Measurements from ENCODE around the gene ANKH.

The ANKH gene

GRCh38 chr5:14714706-14715105, 156.9 kb downstream of the ANKH start:
- DNase-seq (ENCODE audit: low read depth in 2 of 2): no peak

DNA sequence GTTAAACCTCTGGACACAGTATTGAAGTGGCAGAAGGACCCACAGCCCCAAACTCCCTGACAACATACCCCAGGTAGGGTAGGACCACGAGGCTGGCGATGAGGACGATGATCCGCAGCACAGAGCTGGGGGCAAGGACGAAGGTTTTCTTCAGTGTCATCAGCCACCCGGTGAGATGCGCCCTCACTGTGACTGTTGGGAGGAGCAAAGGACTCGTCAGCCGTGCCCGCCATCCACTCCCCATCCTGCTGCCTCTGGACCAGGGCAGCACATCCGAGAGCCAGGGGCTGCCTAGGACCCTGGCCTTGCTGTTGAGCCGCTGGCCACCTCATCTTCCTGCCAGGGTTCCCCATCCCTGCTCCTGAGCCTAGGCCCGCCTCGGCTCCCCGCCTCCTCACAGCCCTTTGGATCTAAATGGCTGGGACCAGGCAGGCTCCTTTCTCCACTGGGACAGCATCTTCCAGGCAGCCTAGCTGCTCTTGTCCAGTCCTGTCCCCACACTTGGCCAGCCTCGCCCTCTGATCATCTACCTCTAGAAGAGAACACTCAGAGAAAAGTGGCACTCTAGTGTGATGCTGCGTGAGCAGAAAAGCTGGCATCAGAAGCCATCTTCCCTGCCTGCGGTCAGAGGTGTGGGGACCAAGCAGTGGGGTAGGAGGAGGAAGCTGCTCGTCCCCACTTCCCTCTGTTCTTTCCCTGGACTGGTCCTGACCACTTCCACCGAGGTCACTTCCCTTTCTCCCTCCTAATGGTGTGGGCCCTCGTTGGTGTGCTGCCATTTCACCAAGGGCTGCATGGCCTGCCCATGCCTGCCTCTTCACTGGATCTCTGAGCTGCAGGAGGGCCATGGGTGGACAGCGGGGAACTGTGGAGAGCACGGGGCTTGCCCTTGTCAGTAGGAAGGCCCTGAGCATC, 157.8 kb downstream of the ANKH start:
- no peak for DNase-seq (ENCODE audit: low read depth in 2 of 2)

GRCh38 chr5:14712666-14713065, 158.9 kb downstream of the ANKH start:
- no peak for DNase-seq (ENCODE audit: low read depth in 2 of 2)

DNA sequence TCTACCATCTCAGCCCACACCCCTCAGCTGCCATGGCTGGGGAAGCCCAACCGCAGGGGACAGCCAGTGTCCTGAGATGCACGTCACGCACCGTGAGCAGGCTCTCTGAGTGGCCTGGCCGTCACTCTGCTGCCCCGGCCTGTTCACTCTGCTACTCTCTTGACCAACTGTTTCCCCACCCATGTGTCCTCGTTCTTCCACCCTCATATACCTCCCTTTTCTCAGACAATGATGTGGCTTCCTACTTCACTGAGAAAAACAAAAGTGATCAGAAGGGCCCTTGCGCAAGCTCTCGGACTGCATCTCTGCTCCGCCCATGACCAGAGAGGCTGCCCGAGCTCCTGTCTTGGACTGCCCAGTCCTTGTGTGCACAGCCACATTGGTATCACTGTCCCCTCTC, 159.4 kb downstream of the ANKH start:
- no peak for DNase-seq (ENCODE audit: low read depth in 2 of 2)

DNA sequence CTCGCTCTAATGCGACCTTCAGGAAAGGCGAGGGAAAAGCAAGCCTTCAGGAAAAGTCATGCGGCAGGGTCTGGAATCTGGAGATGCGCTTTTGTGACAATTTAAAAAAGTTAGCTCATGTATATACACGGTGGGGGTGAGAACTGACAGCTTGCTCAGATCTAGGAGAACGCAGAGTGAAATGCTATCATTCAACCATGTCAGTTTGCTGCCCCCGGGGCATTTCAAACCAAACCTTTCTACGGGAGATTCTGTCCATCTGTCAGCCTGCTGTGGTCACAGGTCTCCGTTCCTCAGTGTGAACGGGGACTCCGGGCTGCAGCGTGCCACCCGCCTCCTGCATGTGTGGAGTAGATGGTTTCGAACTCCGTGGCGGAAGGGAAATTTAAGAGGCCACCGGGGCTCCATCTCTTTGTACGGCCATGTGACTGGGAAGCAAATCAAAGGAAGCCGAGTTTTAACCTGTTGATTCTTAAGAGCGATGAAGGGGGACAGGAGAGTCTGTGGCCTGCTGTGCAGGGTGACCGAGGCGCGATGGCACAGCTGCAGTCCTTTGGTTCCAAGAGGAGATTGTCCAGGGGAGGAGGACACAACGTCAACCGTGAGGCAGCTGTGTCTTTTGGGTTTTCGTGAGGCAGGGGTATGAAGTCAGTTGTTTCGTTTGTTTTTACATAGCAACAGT, 161.1 kb downstream of the ANKH start:
- DNase-seq (ENCODE audit: low read depth in 2 of 2): no peak

DNA sequence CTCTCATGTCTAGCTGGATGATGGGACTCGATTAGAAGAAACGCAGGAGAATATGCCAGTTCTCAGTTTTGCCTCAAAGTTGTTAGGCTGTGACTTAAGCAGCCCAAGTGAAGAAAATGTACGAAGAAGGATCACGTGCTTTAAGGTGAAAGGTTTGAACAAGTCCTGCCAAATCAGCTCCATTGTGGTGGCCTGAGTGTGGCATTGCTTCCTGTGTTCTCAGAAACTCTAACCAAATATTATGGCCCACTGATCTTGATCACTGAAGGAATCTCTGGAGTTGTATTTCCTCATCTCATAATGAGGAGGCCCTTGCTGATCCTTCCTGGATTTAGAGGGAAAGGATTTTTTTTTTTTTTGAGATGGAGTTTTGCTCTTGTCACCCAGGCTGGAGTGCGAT, 163.0 kb downstream of the ANKH start:
- DNase-seq (ENCODE audit: low read depth in 2 of 2): no peak

DNA sequence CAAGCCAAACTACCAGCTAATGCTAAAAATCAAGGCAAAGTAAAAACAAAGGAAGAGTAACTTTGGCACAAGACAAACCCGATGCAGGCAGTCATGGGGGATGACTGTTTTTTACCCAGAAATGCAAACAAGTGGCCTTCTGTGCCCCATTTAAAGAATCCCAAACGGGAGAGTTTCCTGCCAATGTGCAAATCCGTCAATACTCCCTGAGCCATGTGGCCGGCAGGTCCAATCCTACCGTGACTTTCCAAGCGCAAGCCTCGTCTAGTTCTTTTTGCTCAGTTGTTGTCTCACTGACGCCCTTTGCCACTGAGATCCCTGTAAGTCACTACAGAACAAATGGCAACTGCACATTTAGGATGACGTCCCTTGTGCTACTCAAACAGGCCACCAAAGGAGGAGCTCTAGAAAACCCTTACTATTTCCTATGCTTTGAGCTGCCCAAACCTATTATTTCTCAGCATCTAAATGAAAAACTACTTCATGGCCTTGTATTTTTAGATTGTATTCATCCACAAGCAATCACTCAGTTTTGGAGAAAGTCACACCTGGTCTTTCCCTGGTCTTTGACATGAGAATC, 163.7 kb downstream of the ANKH start:
- no peak for DNase-seq (ENCODE audit: low read depth in 2 of 2)

DNA sequence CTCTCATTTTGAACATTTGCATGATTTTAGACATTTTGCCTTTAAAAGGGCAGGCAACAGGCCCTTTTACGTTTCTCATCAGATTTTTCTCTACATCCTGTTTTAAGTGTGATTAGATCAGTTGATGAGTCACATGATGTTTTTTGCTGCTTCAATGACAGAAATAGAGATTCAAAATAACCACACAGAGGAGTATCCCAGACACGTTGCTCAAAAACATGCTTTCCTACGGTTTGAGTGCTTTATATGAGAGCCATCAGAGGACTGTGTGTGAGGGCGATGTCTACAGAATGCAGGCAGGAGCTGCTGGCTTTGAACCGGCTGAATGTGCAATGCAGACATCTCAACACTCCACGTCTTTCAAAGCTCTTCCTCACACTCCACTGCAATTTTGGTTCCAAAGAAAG, 165.0 kb downstream of the ANKH start:
- no peak for DNase-seq (ENCODE audit: low read depth in 2 of 2)

DNA sequence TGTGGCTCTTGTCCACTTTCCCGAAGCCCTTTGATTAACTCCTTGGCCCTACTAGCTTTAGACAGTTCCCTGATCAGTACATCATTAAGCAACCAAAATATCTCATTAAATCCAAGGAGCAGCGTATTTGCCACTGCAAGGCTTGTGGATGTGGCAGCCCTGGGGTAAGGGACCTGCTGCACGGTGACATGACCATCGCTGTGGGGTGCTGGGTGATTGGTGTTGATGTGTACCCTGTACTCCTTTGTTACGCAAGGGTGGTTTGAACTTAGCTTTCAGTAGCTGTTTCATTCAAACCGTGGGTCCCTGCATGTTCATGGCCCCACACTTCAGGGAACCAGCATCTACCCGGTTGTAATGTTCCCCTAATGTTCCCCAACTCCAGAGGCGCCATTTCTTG, 166.0 kb downstream of the ANKH start:
- DNase-seq (ENCODE audit: low read depth in 2 of 2): no peak

DNA sequence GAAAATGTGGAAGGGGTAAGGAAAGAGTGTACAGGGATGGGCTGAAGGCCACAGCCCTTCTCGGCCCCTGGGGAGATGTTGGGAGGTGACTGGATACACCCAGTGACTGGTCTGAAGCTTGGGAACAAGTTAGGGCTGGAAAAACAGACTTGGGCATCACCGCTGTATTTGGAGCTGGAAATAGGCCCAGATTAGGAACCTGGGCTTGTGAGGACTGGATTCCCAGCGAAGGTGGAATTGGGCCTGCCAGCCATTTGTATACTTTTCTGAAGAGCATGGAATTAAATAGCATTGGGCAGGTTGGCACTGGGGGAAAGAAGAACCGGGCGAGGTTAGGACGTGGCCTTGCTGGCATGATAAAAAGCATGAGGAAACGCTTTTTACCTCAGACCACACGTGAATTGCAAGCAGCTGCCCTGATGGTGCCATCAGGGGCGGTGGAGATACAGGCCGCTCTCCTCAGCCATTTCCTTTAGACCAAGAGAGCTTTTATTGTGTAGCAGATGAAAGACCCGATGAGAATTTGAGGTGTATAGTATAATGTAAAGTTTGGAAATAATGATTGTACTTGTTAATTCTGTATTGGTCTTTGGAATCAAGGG, 169.2 kb downstream of the ANKH start:
- no peak for DNase-seq (ENCODE audit: low read depth in 2 of 2)

GRCh38 chr5:14701556-14701955, 170.0 kb downstream of the ANKH start:
- DNase-seq (ENCODE audit: low read depth in 2 of 2): no peak

DNA sequence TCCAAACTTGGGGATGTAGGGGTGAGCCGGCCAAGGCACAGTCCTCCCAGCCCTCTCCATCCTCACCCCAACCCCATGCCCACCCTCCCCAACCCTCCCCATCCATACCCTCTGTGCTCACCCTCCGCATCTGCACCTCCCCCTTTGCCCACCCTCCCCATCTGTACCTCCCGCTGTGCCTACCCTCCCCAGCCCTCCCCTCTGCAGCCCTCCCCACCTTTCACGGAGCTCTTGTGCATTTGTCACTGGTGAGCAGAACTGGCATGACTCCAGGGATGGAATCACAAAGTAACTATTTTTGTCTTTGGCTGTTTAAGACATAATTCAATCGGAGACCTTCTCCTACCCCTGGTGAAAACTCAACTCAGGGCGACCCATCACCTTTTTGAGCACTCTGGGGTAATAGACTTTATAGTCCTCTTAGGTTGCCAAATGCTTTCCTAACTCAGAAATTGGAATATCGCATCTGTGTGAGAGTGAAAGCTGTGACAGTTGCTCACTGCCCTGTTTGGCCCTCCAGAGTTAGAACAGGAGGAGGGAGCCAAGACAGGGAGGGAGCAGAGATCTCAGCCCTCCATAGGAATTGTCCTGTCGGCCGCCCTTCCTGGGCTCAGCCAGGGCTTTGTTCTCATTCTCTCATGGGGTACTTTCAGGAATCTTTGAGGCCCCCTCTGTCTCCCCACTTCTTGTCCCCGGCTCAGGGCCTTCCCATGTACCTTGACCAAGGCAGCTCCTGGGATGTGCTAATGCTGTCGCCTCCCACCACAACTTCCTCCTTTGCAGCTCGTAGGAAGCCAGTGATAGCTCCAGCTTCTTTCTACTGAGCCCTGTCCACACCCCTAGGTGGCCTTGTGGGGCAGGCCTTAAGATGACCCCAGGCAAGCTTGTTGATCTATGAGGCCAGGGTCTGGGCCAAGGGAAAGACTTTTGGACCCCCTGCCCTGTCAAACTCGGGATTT, 170.8 kb downstream of the ANKH start:
- no peak for DNase-seq (ENCODE audit: low read depth in 2 of 2)

- DNase-seq (ENCODE audit: low read depth in 2 of 2): no peak
Measured at GRCh38 chr5:14699807-14700400, 171.7 kb downstream of the ANKH start.

DNA sequence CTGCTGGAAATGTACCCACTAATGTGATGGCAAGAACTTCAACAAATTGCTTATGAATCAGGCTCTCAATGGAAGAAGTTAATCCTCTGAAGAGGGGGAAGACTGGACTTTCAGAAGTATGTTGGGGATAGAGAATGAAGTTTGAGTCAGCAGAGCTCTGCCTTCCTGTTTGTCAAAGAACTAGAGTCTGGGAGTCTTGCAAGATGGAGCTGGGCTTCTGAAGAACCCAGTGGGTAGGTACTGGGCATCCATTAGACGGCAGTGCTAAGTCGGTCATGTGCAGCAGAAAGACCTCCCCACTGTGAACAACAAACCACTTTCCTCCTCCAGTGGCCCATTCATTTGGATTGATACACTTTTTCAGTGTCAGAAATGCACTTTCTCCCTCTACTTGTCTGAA, 172.4 kb downstream of the ANKH start:
- DNase-seq (ENCODE audit: low read depth in 2 of 2): no peak

- no peak for DNase-seq (ENCODE audit: low read depth in 2 of 2)
Measured at GRCh38 chr5:14698495-14698894, 173.1 kb downstream of the ANKH start.

GRCh38 chr5:14696851-14697250, 174.7 kb downstream of the ANKH start:
- no peak for DNase-seq (ENCODE audit: low read depth in 2 of 2)

DNA sequence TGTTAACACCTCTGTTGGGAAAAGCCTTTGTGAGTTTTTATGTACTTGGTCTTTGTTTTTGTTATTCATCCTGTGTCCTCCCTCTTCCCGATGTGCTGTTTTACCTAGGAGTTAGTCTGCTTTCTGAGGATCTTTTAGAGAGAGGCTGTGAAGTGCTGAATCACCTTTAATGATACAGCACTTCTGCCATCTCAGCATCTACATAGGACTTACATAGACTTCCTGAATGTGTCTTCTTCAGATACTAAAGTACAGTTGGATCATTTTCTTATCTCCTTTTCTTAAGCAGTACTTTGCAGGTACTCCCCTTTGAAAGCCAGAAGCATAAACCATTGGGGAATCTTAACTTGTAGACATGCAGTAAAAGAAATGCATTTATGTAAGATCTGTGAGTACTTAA, 175.5 kb downstream of the ANKH start:
- DNase-seq (ENCODE audit: low read depth in 2 of 2): no peak

DNA sequence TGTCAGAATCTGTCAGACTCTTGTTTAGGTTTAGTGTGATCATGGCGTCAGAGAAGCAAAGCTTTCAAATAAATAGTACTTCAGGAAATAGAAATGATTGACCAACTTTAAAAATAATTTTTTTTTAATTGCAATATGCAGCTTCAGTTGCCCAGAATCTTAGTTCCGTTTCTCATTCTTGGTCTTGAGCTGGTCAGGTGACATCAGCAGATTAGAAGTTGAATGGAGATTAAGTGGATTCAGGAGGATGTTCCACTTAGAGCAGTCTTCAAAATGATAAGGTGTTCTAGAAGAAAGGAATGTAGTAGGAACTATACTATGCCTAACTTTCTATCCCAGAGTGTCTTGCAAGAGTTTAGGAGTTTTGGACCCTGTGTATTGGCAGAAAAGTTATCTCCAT, 176.4 kb downstream of the ANKH start:
- no peak for DNase-seq (ENCODE audit: low read depth in 2 of 2)

- no peak for DNase-seq (ENCODE audit: low read depth in 2 of 2)
Measured at GRCh38 chr5:14693070-14693469, 178.5 kb downstream of the ANKH start.

- DNase-seq (ENCODE audit: low read depth in 2 of 2): no peak
Measured at GRCh38 chr5:14687023-14687665, 184.4 kb downstream of the ANKH start.
